Subcutaneous abdominal adipose tissue (tissue), 5 donors: ENCODE results near the gene PM20D1.

Experiments
- H3K27ac ChIP-seq: one replicate; pipeline ENCODE4 v1.7.0; 2013; ENCODE audit warnings: low read depth, mild to moderate bottlenecking, inconsistent platforms, low read length, moderate library complexity
- H3K27me3 ChIP-seq, 5 donors: one replicate each; pipeline ENCODE4 v1.7.0; 2013; ENCODE audit warnings: low read length in 5 of 5, inconsistent platforms in 1 of 5; ENCODE audit not compliant: control insufficient read depth in 5 of 5, insufficient read depth in 4 of 5
- H3K36me3 ChIP-seq, 5 donors: one replicate each; pipeline ENCODE4 v1.7.0; 2013; ENCODE audit warnings: low read length in 5 of 5; ENCODE audit not compliant: control insufficient read depth in 5 of 5, insufficient read depth in 5 of 5
- H3K4me1 ChIP-seq, 5 donors: one replicate each; pipeline ENCODE4 v1.7.0; 2013; ENCODE audit warnings: low read length in 5 of 5, mild to moderate bottlenecking in 3 of 5, moderate library complexity in 1 of 5; ENCODE audit not compliant: control insufficient read depth in 5 of 5, insufficient read depth in 5 of 5
- H3K4me3 ChIP-seq, 5 donors: one replicate each; pipeline ENCODE4 v1.7.0; 2013; ENCODE audit warnings: low read length in 5 of 5, low read depth in 1 of 5
- H3K9ac ChIP-seq, 5 donors: one replicate each; pipeline ENCODE4 v1.7.0; 2013; ENCODE audit warnings: low read length in 5 of 5, mild to moderate bottlenecking in 4 of 5, moderate library complexity in 3 of 5
- H3K9me3 ChIP-seq, 5 donors: one replicate each; pipeline ENCODE4 v1.7.0; 2013; ENCODE audit warnings: low read length in 5 of 5; ENCODE audit not compliant: control insufficient read depth in 5 of 5
- donor health status: healthy.
- donor health status: healthy.
- donor health status: healthy.
- donor health status: healthy.
- donor health status: healthy.

Gene PM20D1

GRCh38 chr1:205783433-205783795 is 66.5 kb downstream of the PM20D1 start:
- Histone ChIP-seq H3K9me3 (no peaks in the 10 kb centered on the region), H3K27me3 (no peaks in the 10 kb centered on the region), H3K4me3 (no peak overlapping the region), H3K9ac (no peak overlapping the region), H3K4me1 (peaks cover 0 to 14% (median 4%) of the 10 kb centered on the region in 5 donors), H3K27ac (no peak overlapping the region), H3K36me3 (no peaks in the 10 kb centered on the region)

- no peaks in the 10 kb centered on the region for H3K36me3 ChIP-seq
- no peaks in the 10 kb centered on the region for H3K9me3 ChIP-seq
- H3K9ac ChIP-seq = peak overlapping the region in 1 of 5 donors; percentile 8
- H3K27ac ChIP-seq = no peak overlapping the region
- H3K4me3 ChIP-seq = no peak overlapping the region
- H3K4me1 ChIP-seq = peaks cover 0 to 14% (median 4%) of the 10 kb centered on the region in 5 donors
- no peaks in the 10 kb centered on the region for H3K27me3 ChIP-seq
Observed at GRCh38 chr1:205782627-205783432, 67.1 kb downstream of the PM20D1 start.

- Histone ChIP-seq H3K4me1 (peaks cover 2 to 23% (median 12%) of the 10 kb centered on the region in 5 donors), H3K36me3 (no peaks in the 10 kb centered on the region), H3K9ac (no peak overlapping the region), H3K9me3 (no peaks in the 10 kb centered on the region), H3K4me3 (no peak overlapping the region), H3K27ac (no peak overlapping the region), H3K27me3 (no peaks in the 10 kb centered on the region)
Observed at GRCh38 chr1:205780335-205780734, 69.6 kb downstream of the PM20D1 start.
